ENCODE data around the gene PPM1F.
"Not testable (repeated sequence)": the region's sequence is repeated elsewhere in the genome, so short reads cannot be mapped to it uniquely, and the experiment has no call there.

PPM1F gene

GRCh38 chr22:21918466-21919185, 34.0 kb downstream of the PPM1F start:
- no peaks in the 10 kb centered on the region for H3K36me3 ChIP-seq (ENCODE audit: insufficient read depth, low read length)
- no peak overlapping the region for H3K27ac ChIP-seq (ENCODE audit: low read depth, low read length)
- H3K79me2 ChIP-seq (ENCODE audit: control insufficient read depth, insufficient read depth, low read length, unreplicated experiment) = no peaks in the 10 kb centered on the region
- H2AFZ ChIP-seq (ENCODE audit: low read length, unreplicated experiment) = no peak overlapping the region
- H3K27me3 ChIP-seq (ENCODE audit: insufficient read depth, low read length) = no peaks in the 10 kb centered on the region
- no peaks in the 10 kb centered on the region for H3K4me1 ChIP-seq (ENCODE audit: control insufficient read depth, insufficient read depth, low read length, unreplicated experiment)
- no peak overlapping the region for H3K4me3 ChIP-seq (ENCODE audit: low read depth, low read length)

- H2AFZ ChIP-seq (ENCODE audit: low read length, unreplicated experiment) = no peak overlapping the region
- H3K4me1 ChIP-seq (ENCODE audit: control insufficient read depth, insufficient read depth, low read length, unreplicated experiment) = no peaks in the 10 kb centered on the region
- no peak overlapping the region for H3K4me3 ChIP-seq (ENCODE audit: low read depth, low read length)
- no peaks in the 10 kb centered on the region for H3K79me2 ChIP-seq (ENCODE audit: control insufficient read depth, insufficient read depth, low read length, unreplicated experiment)
- no peaks in the 10 kb centered on the region for H3K27me3 ChIP-seq (ENCODE audit: insufficient read depth, low read length)
- H3K27ac ChIP-seq (ENCODE audit: low read depth, low read length) = no peak overlapping the region
- no peaks in the 10 kb centered on the region for H3K36me3 ChIP-seq (ENCODE audit: insufficient read depth, low read length)
Measured at GRCh38 chr22:21917959-21918261, 34.7 kb downstream of the PPM1F start.

- Histone ChIP-seq H3K27me3 (ENCODE audit: insufficient read depth, low read length) (no peaks in the 10 kb centered on the region), H3K4me1 (ENCODE audit: control insufficient read depth, insufficient read depth, low read length, unreplicated experiment) (no peaks in the 10 kb centered on the region), H2AFZ (ENCODE audit: low read length, unreplicated experiment) (no peak overlapping the region), H3K36me3 (ENCODE audit: insufficient read depth, low read length) (no peaks in the 10 kb centered on the region), H3K4me3 (ENCODE audit: low read depth, low read length) (no peak overlapping the region), H3K79me2 (ENCODE audit: control insufficient read depth, insufficient read depth, low read length, unreplicated experiment) (no peaks in the 10 kb centered on the region), H3K27ac (ENCODE audit: low read depth, low read length) (no peak overlapping the region)
Measured at GRCh38 chr22:21917181-21917958, 35.3 kb downstream of the PPM1F start.

GRCh38 chr22:21916309-21916918, 36.2 kb downstream of the PPM1F start:
- Histone ChIP-seq H3K79me2 (ENCODE audit: control insufficient read depth, insufficient read depth, low read length, unreplicated experiment) (no peaks in the 10 kb centered on the region), H3K4me3 (ENCODE audit: low read depth, low read length) (no peak overlapping the region), H3K36me3 (ENCODE audit: insufficient read depth, low read length) (no peaks in the 10 kb centered on the region), H2AFZ (ENCODE audit: low read length, unreplicated experiment) (no peak overlapping the region), H3K27ac (ENCODE audit: low read depth, low read length) (no peak overlapping the region), H3K27me3 (ENCODE audit: insufficient read depth, low read length) (no peaks in the 10 kb centered on the region), H3K4me1 (ENCODE audit: control insufficient read depth, insufficient read depth, low read length, unreplicated experiment) (no peaks in the 10 kb centered on the region)

GRCh38 chr22:21915624-21916308, 36.9 kb downstream of the PPM1F start:
- Histone ChIP-seq H3K27me3 (ENCODE audit: insufficient read depth, low read length) (no peaks in the 10 kb centered on the region), H3K79me2 (ENCODE audit: control insufficient read depth, insufficient read depth, low read length, unreplicated experiment) (no peaks in the 10 kb centered on the region), H3K4me3 (ENCODE audit: low read depth, low read length) (no peak overlapping the region), H3K4me1 (ENCODE audit: control insufficient read depth, insufficient read depth, low read length, unreplicated experiment) (no peaks in the 10 kb centered on the region), H3K36me3 (ENCODE audit: insufficient read depth, low read length) (no peaks in the 10 kb centered on the region), H2AFZ (ENCODE audit: low read length, unreplicated experiment) (no peak overlapping the region), H3K27ac (ENCODE audit: low read depth, low read length) (no peak overlapping the region)

- H3K27me3 ChIP-seq (ENCODE audit: insufficient read depth, low read length); H3K4me3 ChIP-seq (ENCODE audit: low read depth, low read length): not testable (repeated sequence)
Measured at GRCh38 chr22:21914033-21914642, 38.5 kb downstream of the PPM1F start.

GRCh38 chr22:21910367-21910766, 42.3 kb downstream of the PPM1F start:
- not testable (repeated sequence) for H3K27me3 ChIP-seq (ENCODE audit: insufficient read depth, low read length); H3K27ac ChIP-seq (ENCODE audit: low read depth, low read length); H2AFZ ChIP-seq (ENCODE audit: low read length, unreplicated experiment); H3K79me2 ChIP-seq (ENCODE audit: control insufficient read depth, insufficient read depth, low read length, unreplicated experiment); H3K36me3 ChIP-seq (ENCODE audit: insufficient read depth, low read length); H3K4me1 ChIP-seq (ENCODE audit: control insufficient read depth, insufficient read depth, low read length, unreplicated experiment); H3K4me3 ChIP-seq (ENCODE audit: low read depth, low read length)

More at GRCh38 chr22:21914033-21914642, 38.5 kb downstream of the PPM1F start:
- H2AFZ ChIP-seq (ENCODE audit: low read length, unreplicated experiment); H3K36me3 ChIP-seq (ENCODE audit: insufficient read depth, low read length); H3K79me2 ChIP-seq (ENCODE audit: control insufficient read depth, insufficient read depth, low read length, unreplicated experiment); H3K4me1 ChIP-seq (ENCODE audit: control insufficient read depth, insufficient read depth, low read length, unreplicated experiment); H3K27ac ChIP-seq (ENCODE audit: low read depth, low read length): not testable (repeated sequence)

GRCh38 chr22:21909871-21910270, 42.8 kb downstream of the PPM1F start:
- no peaks in the 10 kb centered on the region for H3K36me3 ChIP-seq (ENCODE audit: insufficient read depth, low read length)
- H3K27me3 ChIP-seq (ENCODE audit: insufficient read depth, low read length) = no peaks in the 10 kb centered on the region
- H3K27ac ChIP-seq (ENCODE audit: low read depth, low read length) = no peak overlapping the region
- no peak overlapping the region for H2AFZ ChIP-seq (ENCODE audit: low read length, unreplicated experiment)
- no peak overlapping the region for H3K4me3 ChIP-seq (ENCODE audit: low read depth, low read length)
- no peaks in the 10 kb centered on the region for H3K79me2 ChIP-seq (ENCODE audit: control insufficient read depth, insufficient read depth, low read length, unreplicated experiment)
- H3K4me1 ChIP-seq (ENCODE audit: control insufficient read depth, insufficient read depth, low read length, unreplicated experiment) = no peaks in the 10 kb centered on the region

GRCh38 chr22:21907638-21908522, 44.8 kb downstream of the PPM1F start:
- Histone ChIP-seq H3K4me3 (ENCODE audit: low read depth, low read length) (no peak overlapping the region), H3K27me3 (ENCODE audit: insufficient read depth, low read length) (no peaks in the 10 kb centered on the region), H3K4me1 (ENCODE audit: control insufficient read depth, insufficient read depth, low read length, unreplicated experiment) (no peaks in the 10 kb centered on the region), H3K27ac (ENCODE audit: low read depth, low read length) (no peak overlapping the region), H3K79me2 (ENCODE audit: control insufficient read depth, insufficient read depth, low read length, unreplicated experiment) (no peaks in the 10 kb centered on the region), H2AFZ (ENCODE audit: low read length, unreplicated experiment) (no peak overlapping the region), H3K36me3 (ENCODE audit: insufficient read depth, low read length) (no peaks in the 10 kb centered on the region)

- H3K27ac ChIP-seq (ENCODE audit: low read depth, low read length); H3K36me3 ChIP-seq (ENCODE audit: insufficient read depth, low read length); H2AFZ ChIP-seq (ENCODE audit: low read length, unreplicated experiment); H3K4me3 ChIP-seq (ENCODE audit: low read depth, low read length); H3K27me3 ChIP-seq (ENCODE audit: insufficient read depth, low read length); H3K79me2 ChIP-seq (ENCODE audit: control insufficient read depth, insufficient read depth, low read length, unreplicated experiment); H3K4me1 ChIP-seq (ENCODE audit: control insufficient read depth, insufficient read depth, low read length, unreplicated experiment): not testable (repeated sequence)
Measured at GRCh38 chr22:21905234-21905633, 47.4 kb downstream of the PPM1F start.
